Measurements from ENCODE around the gene RGS12. TPM values are rescaled to one million over a fixed set of nuclear protein-coding genes. Genes with fewer than 3 reads are reported as not detected.
A peak's percentile ranks its signal among the peaks of the same experiment; 100 is the strongest.

RGS12 gene
- total and polyA plus RNA-seq, 7 donors = 3.0 to 21.6 (median 15.7) TPM

DNA sequence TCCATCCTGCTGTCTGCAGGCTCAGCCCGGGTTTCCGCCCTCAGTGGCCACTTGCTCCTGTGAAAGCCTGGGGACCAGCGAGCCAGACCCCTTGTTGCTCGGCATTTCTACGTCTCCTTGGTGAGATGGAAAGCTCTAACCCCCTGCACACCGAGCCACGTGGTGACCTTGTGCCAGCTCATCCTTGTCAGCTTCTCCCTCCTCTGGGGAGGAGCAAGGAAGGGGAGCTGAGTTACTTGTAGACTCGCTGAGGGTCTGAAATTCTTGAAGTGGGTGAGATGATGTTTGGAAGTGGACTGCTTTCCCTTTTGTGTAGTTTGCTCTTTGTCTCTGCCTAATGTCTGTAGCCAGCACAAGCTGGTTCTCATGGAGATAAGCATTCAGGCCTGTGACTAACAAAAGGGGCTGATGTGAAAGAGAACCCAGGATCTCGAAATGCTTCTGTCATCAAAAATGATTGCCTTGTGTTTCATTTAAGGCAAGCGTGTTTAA is 29.3 kb downstream of the RGS12 start:
- peaks cover 0 to 2% (median 0%) of the 10 kb centered on the region in 4 donors for H3K9me3 ChIP-seq
- H3K4me1 ChIP-seq = peaks cover 0 to 18% (median 3%) of the 10 kb centered on the region in 4 donors
- peaks cover 3 to 13% (median 9%) of the 10 kb centered on the region in 4 donors for H3K36me3 ChIP-seq
- TF ChIP-seq POLR2A (IDR thresholded peaks at IDR 0.05) = no peak
- no peak for TF ChIP-seq POLR2AphosphoS5 (IDR thresholded peaks at IDR 0.05)
- 90% methylated on average over 10 of the region's 10 CpGs for WGBS, 2 donors
- H3K27ac ChIP-seq = peak overlapping the region in 2 of 4 donors; percentile 11 to 21
- no peaks in the 10 kb centered on the region for H3K27me3 ChIP-seq
- DNase-seq = no peak
- intact Hi-C loops (cut with DNase I) = no loop called here
- H3K4me3 ChIP-seq = no peak overlapping the region

DNA sequence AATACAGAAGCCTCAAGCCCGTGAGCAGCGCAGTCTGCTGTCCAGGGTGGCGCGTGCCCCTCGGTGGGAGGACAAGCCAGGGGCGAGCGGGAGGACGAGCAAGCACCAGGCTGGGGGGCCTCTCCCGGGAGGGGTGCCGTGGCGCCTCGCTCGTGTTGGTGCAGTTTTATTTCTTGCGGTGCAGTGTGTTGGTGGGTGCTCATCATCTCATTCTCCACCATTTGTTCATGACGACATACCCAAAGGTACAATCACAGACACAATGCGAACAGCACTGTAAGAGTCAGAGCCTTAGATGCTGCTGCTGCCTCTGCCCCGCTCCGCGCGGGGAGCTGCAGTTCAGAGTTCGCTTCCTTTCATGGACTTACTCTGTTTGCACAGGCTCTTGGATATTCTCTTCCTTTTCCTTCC is 30.3 kb downstream of the RGS12 start:
- H3K36me3 ChIP-seq = peaks cover 0 to 4% (median 2%) of the 10 kb centered on the region in 4 donors
- H3K4me1 ChIP-seq = peaks cover 0 to 18% (median 3%) of the 10 kb centered on the region in 4 donors
- TF ChIP-seq, protein P1, sequence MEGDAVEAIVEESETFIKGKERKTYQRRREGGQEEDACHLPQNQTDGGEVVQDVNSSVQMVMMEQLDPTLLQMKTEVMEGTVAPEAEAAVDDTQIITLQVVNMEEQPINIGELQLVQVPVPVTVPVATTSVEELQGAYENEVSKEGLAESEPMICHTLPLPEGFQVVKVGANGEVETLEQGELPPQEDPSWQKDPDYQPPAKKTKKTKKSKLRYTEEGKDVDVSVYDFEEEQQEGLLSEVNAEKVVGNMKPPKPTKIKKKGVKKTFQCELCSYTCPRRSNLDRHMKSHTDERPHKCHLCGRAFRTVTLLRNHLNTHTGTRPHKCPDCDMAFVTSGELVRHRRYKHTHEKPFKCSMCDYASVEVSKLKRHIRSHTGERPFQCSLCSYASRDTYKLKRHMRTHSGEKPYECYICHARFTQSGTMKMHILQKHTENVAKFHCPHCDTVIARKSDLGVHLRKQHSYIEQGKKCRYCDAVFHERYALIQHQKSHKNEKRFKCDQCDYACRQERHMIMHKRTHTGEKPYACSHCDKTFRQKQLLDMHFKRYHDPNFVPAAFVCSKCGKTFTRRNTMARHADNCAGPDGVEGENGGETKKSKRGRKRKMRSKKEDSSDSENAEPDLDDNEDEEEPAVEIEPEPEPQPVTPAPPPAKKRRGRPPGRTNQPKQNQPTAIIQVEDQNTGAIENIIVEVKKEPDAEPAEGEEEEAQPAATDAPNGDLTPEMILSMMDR (IDR thresholded peaks at IDR 0.05) = no peak
- no peak for TF ChIP-seq EP300 (IDR thresholded peaks at IDR 0.05)
- TF ChIP-seq POLR2AphosphoS5 (IDR thresholded peaks at IDR 0.05) = no peak
- TF ChIP-seq POLR2A (IDR thresholded peaks at IDR 0.05) = no peak
- no peak overlapping the region for H3K4me3 ChIP-seq
- intact Hi-C loops (cut with DNase I) = no loop called here
- H3K27me3 ChIP-seq = no peaks in the 10 kb centered on the region
- no peak for DNase-seq
- 89 to 92% methylated on average over 21 of the region's 21 CpGs for WGBS, 2 donors
- peaks cover 0 to 2% (median 0%) of the 10 kb centered on the region in 4 donors for H3K9me3 ChIP-seq
- H3K27ac ChIP-seq = no peak overlapping the region

DNA sequence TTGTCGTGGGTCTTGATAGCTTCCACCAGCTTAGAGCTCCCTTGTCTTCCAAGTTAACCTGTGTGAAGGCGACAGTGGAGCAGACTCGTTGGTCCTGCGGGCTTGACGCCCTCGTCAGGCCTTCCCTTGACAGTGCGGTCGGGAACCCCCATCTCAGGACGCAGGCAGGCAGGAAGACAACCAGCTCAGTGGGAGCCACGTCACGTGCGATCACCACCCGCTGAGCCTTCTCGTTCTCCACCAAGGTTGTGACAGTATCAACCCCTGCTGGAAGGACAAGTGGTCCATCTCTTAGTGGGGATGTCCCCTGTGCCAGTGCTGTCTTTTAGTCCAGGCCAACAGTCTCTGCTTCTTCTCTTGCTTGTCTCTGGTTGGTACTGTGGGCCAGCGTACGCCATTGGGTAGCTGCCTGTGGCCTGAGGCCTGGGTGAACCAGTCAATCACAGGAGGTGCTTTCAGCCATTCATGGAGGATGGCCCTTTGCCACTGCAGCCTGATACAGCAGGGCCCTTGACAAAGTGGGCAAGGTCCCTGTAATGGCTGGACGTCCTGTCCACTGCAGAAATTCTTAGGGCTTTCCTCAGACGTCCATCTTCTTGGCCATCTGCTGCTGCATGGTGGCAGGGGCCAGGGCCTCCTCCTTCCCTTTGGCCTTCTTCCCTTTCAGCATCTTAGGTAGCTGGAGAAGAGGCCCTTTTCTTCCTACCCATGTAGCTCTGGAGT is 31.4 kb downstream of the RGS12 start:
- no peak for TF ChIP-seq EP300 (IDR thresholded peaks at IDR 0.05)
- TF ChIP-seq, protein P1 (IDR thresholded peaks at IDR 0.05) = no peak
- no peak for TF ChIP-seq POLR2AphosphoS5 (IDR thresholded peaks at IDR 0.05)
- no peak for TF ChIP-seq POLR2A (IDR thresholded peaks at IDR 0.05)
- Histone ChIP-seq H3K27me3 (no peaks in the 10 kb centered on the region), H3K36me3 (peaks cover 0 to 3% (median 0%) of the 10 kb centered on the region in 4 donors), H3K9me3 (peaks cover 0 to 2% (median 0%) of the 10 kb centered on the region in 4 donors), H3K4me3 (no peak overlapping the region), H3K4me1 (peaks cover 0 to 18% (median 3%) of the 10 kb centered on the region in 4 donors), H3K27ac (no peak overlapping the region)
- WGBS, 2 donors = 94% methylated on average over 18 of the region's 18 CpGs
- DNase-seq = peak; percentile 45
- intact Hi-C loops (cut with DNase I) = no loop called here

DNA sequence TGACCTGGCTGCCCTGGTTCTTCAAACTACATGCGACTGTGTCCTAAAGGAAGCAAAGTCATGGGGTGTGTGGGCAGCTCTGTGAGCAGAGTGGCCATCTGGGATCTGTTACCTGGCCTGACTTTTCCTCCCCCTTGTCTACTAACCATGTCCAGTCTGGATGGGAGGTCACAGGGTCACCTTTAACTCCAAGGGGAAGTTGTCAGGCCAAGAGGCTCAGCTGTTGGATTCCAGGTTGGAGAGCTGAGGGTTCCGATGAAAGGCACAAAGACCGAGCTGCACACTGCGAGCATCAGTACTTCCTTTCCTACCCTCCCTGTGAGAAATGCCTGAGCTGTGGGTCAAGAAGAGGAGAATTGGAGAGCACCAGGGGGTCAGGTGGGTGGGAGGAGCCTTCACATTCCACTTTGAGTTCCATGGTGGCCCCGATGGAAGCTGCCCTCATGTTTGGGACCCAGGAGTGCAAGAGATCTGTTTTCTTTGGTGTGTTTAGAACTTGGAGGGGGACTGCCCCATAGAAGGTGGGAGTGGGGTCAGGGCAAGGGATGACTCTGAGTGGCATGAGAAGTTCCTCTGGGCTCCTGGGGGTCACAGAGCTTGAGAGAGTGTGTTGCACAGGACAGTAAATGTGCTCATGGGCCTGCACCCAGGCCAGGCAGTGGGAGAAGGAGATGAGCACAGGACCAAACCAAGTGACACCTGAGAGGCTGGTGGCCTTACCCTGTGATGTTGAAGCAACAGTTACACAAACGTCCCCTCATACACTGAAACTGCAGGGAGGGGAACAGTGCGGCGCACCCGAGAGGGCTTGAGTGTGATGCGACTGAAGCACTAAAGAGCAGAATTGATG is 36.2 kb downstream of the RGS12 start:
- H3K4me1 ChIP-seq = no peaks in the 10 kb centered on the region
- TF ChIP-seq, protein P1 (IDR thresholded peaks at IDR 0.05) = no peak
- no peak for TF ChIP-seq EP300 (IDR thresholded peaks at IDR 0.05)
- TF ChIP-seq POLR2A (IDR thresholded peaks at IDR 0.05) = no peak
- TF ChIP-seq POLR2AphosphoS5 (IDR thresholded peaks at IDR 0.05) = no peak
- no peaks in the 10 kb centered on the region for H3K27me3 ChIP-seq
- peaks cover 0 to 2% (median 0%) of the 10 kb centered on the region in 4 donors for H3K9me3 ChIP-seq
- H3K27ac ChIP-seq = no peak overlapping the region
- H3K4me3 ChIP-seq = no peak overlapping the region
- 92 to 96% methylated on average over 10 of the region's 10 CpGs for WGBS, 2 donors
- intact Hi-C loops (cut with DNase I) = no loop called here
- DNase-seq = no peak
- H3K36me3 ChIP-seq = no peaks in the 10 kb centered on the region

DNA sequence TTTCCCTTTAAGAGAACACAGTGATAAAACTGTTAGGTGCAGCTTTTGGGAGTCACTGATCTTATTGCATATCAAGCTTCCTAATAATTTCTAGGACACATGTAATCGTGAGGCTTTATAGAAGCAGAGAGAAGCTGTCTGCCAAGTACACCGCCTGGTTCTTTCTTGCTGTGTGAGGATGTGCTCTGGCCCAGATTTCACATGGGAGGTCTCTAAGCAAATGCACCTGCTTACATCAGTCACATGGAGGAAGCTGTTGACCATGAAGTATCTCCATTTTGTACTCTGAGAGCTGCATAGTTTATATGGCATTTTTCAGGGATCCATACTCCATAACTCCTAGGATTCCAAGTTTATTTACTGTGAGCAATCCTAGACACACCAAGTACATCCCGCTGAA is 37.1 kb downstream of the RGS12 start:
- no peak for DNase-seq
- H3K9me3 ChIP-seq = peaks cover 0 to 2% (median 0%) of the 10 kb centered on the region in 4 donors
- WGBS, 2 donors = 88 to 92% methylated on average over 3 of the region's 3 CpGs
- H3K27ac ChIP-seq = no peak overlapping the region
- H3K4me3 ChIP-seq = no peak overlapping the region
- no peaks in the 10 kb centered on the region for H3K36me3 ChIP-seq
- intact Hi-C loops (cut with DNase I) = no loop called here
- H3K4me1 ChIP-seq = no peaks in the 10 kb centered on the region
- no peak for TF ChIP-seq EP300 (IDR thresholded peaks at IDR 0.05)
- TF ChIP-seq, protein P1 (IDR thresholded peaks at IDR 0.05) = no peak
- no peak for TF ChIP-seq POLR2A (IDR thresholded peaks at IDR 0.05)
- TF ChIP-seq POLR2AphosphoS5 (IDR thresholded peaks at IDR 0.05) = no peak
- H3K27me3 ChIP-seq = no peaks in the 10 kb centered on the region

Data from sigmoid colon (tissue), 7 donors.